Hindlimb muscle (tissue), 1 donor: Measurements from ENCODE around the gene DNAJB11. TPM values are rescaled to one million over a fixed set of nuclear protein-coding genes. Genes with fewer than 3 reads are reported as not detected.
"Not testable (repeated sequence)": the region's sequence is repeated elsewhere in the genome, so short reads cannot be mapped to it uniquely, and the experiment has no call there.

ENCODE experiments used
- DNase-seq: peaks from one replicate; pipeline ENCODE4 v3.0.0-alpha.2; 2013
- polyA plus RNA-seq: library from polyadenylated mRNA; unstranded; fragments of 120-200 nt; gene quantifications from one replicate; pipeline ENCODE4 v1.2.1, GENCODE V29; 2013; ENCODE audit not compliant: insufficient read length

Gene DNAJB11
- 34.2 TPM for polyA plus RNA-seq

GRCh38 chr3:186570096-186570940 is at the start of gene DNAJB11:
TSS of gene DNAJB11 (plus strand) at chr3:186570720. CDS start at chr3:186570898, 178 bp downstream.
- peak; percentile 100 for DNase-seq

- no peak for DNase-seq
Measured at GRCh38 chr3:186520957-186521842, 49.3 kb upstream of the DNAJB11 start.

GRCh38 chr3:186523022-186523421 is 47.5 kb upstream of the DNAJB11 start:
- no peak for DNase-seq

- no peak for DNase-seq
Measured at GRCh38 chr3:186523434-186523833, 47.1 kb upstream of the DNAJB11 start.

GRCh38 chr3:186524616-186525015 is 45.9 kb upstream of the DNAJB11 start:
- no peak for DNase-seq

- no peak for DNase-seq
Measured at GRCh38 chr3:186525369-186526255, 44.9 kb upstream of the DNAJB11 start.

- no peak for DNase-seq
Measured at GRCh38 chr3:186526256-186526606, 44.3 kb upstream of the DNAJB11 start.

- DNase-seq, result no peak
Measured at GRCh38 chr3:186529201-186529999, 41.1 kb upstream of the DNAJB11 start.

- DNase-seq, result no peak
Measured at GRCh38 chr3:186530415-186530814, 40.1 kb upstream of the DNAJB11 start.

- not testable (repeated sequence) for DNase-seq
Measured at GRCh38 chr3:186531694-186532093, 38.8 kb upstream of the DNAJB11 start.

GRCh38 chr3:186532598-186533072 is 37.9 kb upstream of the DNAJB11 start:
- no peak for DNase-seq

GRCh38 chr3:186534113-186534669 is 36.3 kb upstream of the DNAJB11 start:
- no peak for DNase-seq

GRCh38 chr3:186536883-186537844 is 33.4 kb upstream of the DNAJB11 start:
- no peak for DNase-seq

- DNase-seq, result no peak
Measured at GRCh38 chr3:186538779-186539178, 31.7 kb upstream of the DNAJB11 start.

GRCh38 chr3:186540221-186540834 is 30.2 kb upstream of the DNAJB11 start:
- peak; percentile 67 for DNase-seq

GRCh38 chr3:186540835-186541226 is 29.7 kb upstream of the DNAJB11 start:
- DNase-seq, result no peak

- DNase-seq, result no peak
Measured at GRCh38 chr3:186544281-186544680, 26.2 kb upstream of the DNAJB11 start, which contains the start of gene CRYGS. TSS of gene CRYGS (minus strand) at chr3:186544380. CDS start at chr3:186544326, 54 bp downstream.

- DNase-seq, result no peak
Measured at GRCh38 chr3:186549497-186549896, 21.0 kb upstream of the DNAJB11 start.

GRCh38 chr3:186551387-186551786 is 19.1 kb upstream of the DNAJB11 start:
- no peak for DNase-seq
